C4-2B (cell line): ENCODE data around the gene KRT26.

ENCODE experiments used
- CTCF ChIP-seq: fragments of 450-650 bp; conservative IDR thresholded peaks from 2 replicates; pipeline ENCODE4 v1.5.1; 2017; ENCODE audit warnings: mild to moderate bottlenecking
- ZFX ChIP-seq: fragments of 450-650 bp; IDR thresholded peaks from 2 replicates; pipeline ENCODE4 v1.6.1; 2017

GRCh38 chr17:40815381-40815780, 43.4 kb upstream of the KRT26 start:
- TF ChIP-seq CTCF (no peak), ZFX (no peak)
